ENCODE measurements around the gene GALM.
A peak's percentile ranks its signal among the peaks of the same experiment; 100 is the strongest.

GALM gene

GRCh38 chr2:38649176-38649728 lies 16.7 kb upstream of the GALM start:
- DNase-seq (ENCODE audit: extremely low read depth in 1 of 2, low read depth in 1 of 2): no peak

- no peak for DNase-seq (ENCODE audit: extremely low read depth in 1 of 2, low read depth in 1 of 2)
Measured at GRCh38 chr2:38650012-38650411, 15.9 kb upstream of the GALM start.

GRCh38 chr2:38650717-38651116 lies 15.2 kb upstream of the GALM start:
- no peak for DNase-seq (ENCODE audit: extremely low read depth in 1 of 2, low read depth in 1 of 2)

- DNase-seq (ENCODE audit: extremely low read depth in 1 of 2, low read depth in 1 of 2): no peak
Measured at GRCh38 chr2:38652431-38653273, 13.3 kb upstream of the GALM start.

- DNase-seq (ENCODE audit: extremely low read depth in 1 of 2, low read depth in 1 of 2): no peak
Measured at GRCh38 chr2:38653380-38653714, 12.6 kb upstream of the GALM start.

- peak in 1 of 2 donors; percentile 22 for DNase-seq (ENCODE audit: extremely low read depth in 1 of 2, low read depth in 1 of 2)
Measured at GRCh38 chr2:38653715-38654527, 12.0 kb upstream of the GALM start.

- no peak for DNase-seq (ENCODE audit: extremely low read depth in 1 of 2, low read depth in 1 of 2)
Measured at GRCh38 chr2:38654528-38655381, 11.2 kb upstream of the GALM start.

- DNase-seq (ENCODE audit: extremely low read depth in 1 of 2, low read depth in 1 of 2): no peak
Measured at GRCh38 chr2:38655441-38655840, 10.5 kb upstream of the GALM start.

- DNase-seq (ENCODE audit: extremely low read depth in 1 of 2, low read depth in 1 of 2): no peak
Measured at GRCh38 chr2:38656866-38657480, 8.9 kb upstream of the GALM start.

- no peak for DNase-seq (ENCODE audit: extremely low read depth in 1 of 2, low read depth in 1 of 2)
Measured at GRCh38 chr2:38658613-38659012, 7.3 kb upstream of the GALM start.

GRCh38 chr2:38659115-38659514 lies 6.8 kb upstream of the GALM start:
- no peak for DNase-seq (ENCODE audit: extremely low read depth in 1 of 2, low read depth in 1 of 2)

GRCh38 chr2:38660282-38660681 lies 5.6 kb upstream of the GALM start:
- DNase-seq (ENCODE audit: extremely low read depth in 1 of 2, low read depth in 1 of 2): no peak

- no peak for DNase-seq (ENCODE audit: extremely low read depth in 1 of 2, low read depth in 1 of 2)
Measured at GRCh38 chr2:38661306-38661705, 4.6 kb upstream of the GALM start.

GRCh38 chr2:38666556-38666910 lies 619 bp downstream of the GALM start:
- DNase-seq (ENCODE audit: extremely low read depth in 1 of 2, low read depth in 1 of 2): no peak

- DNase-seq (ENCODE audit: extremely low read depth in 1 of 2, low read depth in 1 of 2): no peak
Measured at GRCh38 chr2:38668092-38668491, 2.2 kb downstream of the GALM start.

GRCh38 chr2:38668779-38669479 lies 3.0 kb downstream of the GALM start:
- DNase-seq (ENCODE audit: extremely low read depth in 1 of 2, low read depth in 1 of 2): no peak

GRCh38 chr2:38671303-38671702 lies 5.4 kb downstream of the GALM start:
- no peak for DNase-seq (ENCODE audit: extremely low read depth in 1 of 2, low read depth in 1 of 2)

GRCh38 chr2:38671946-38672345 lies 6.0 kb downstream of the GALM start:
- no peak for DNase-seq (ENCODE audit: extremely low read depth in 1 of 2, low read depth in 1 of 2)

GRCh38 chr2:38672445-38673391 lies 6.8 kb downstream of the GALM start:
- DNase-seq (ENCODE audit: extremely low read depth in 1 of 2, low read depth in 1 of 2): no peak

Measured in activated CD8-positive, alpha-beta memory T cell treated with anti-CD3 and anti-CD28 coated beads for 1 hour (primary cell).